Fibroblast of lung (primary cell): Measurements from ENCODE around the gene STIMATE. TPM values are rescaled to one million over a fixed set of nuclear protein-coding genes. Genes with fewer than 3 reads are reported as not detected.

Experiments used
- DNase-seq, 2 donors: peaks; one replicate each; pipeline versions ENCODE4 v3.0.0 to v3.0.0-alpha.2; 2010; ENCODE audit warnings: low read depth in 2 of 2
- H2AFZ ChIP-seq: 2 replicates; pipeline ENCODE4 v1.5.1; 2012; ENCODE audit warnings: low read length, control low read depth, inconsistent platforms
- H3K27ac ChIP-seq: 2 replicates; pipeline ENCODE4 v1.5.1; 2011; ENCODE audit warnings: low read length, control low read depth; ENCODE audit not compliant: insufficient read depth
- H3K27me3 ChIP-seq: 2 replicates; pipeline ENCODE4 v1.5.1; 2011; ENCODE audit warnings: mild to moderate bottlenecking, low read length; ENCODE audit not compliant: control insufficient read depth, insufficient read depth
- H3K36me3 ChIP-seq: 2 replicates; pipeline ENCODE4 v1.5.1; 2011; ENCODE audit warnings: low read length; ENCODE audit not compliant: control insufficient read depth, insufficient read depth
- H3K4me1 ChIP-seq: 2 replicates; pipeline ENCODE4 v1.5.1; 2011; ENCODE audit warnings: low read length; ENCODE audit not compliant: control insufficient read depth, insufficient read depth; ENCODE audit errors: extremely low read depth
- H3K4me2 ChIP-seq: 2 replicates; pipeline ENCODE4 v1.5.1; 2011; ENCODE audit warnings: low read length, control low read depth; ENCODE audit not compliant: insufficient read depth; ENCODE audit errors: extremely low read depth
- H3K4me3 ChIP-seq, 4 experiments: fragments of 200-600 bp in 1 of 4; sonication (generic) in 1 of 4; replicated peaks in 1 of 4; 2 replicates each; pipeline ENCODE4 v1.5.1; 2011 to 2016; ENCODE audit warnings: low read length in 4 of 4, low read depth in 3 of 4, mild to moderate bottlenecking in 3 of 4, control low read depth in 2 of 4, inconsistent platforms in 1 of 4, mixed read lengths in 1 of 4; ENCODE audit not compliant: insufficient read depth in 1 of 4; ENCODE audit errors: control extremely low read depth in 1 of 4
- H3K79me2 ChIP-seq: 2 replicates; pipeline ENCODE4 v1.5.1; 2012; ENCODE audit warnings: mild to moderate bottlenecking, low read length, inconsistent platforms; ENCODE audit not compliant: control insufficient read depth, insufficient read depth
- H3K9ac ChIP-seq: 2 replicates; pipeline ENCODE4 v1.5.1; 2011; ENCODE audit warnings: mild to moderate bottlenecking, low read length, control low read depth; ENCODE audit not compliant: insufficient read depth
- H3K9me3 ChIP-seq: 2 replicates; pipeline ENCODE4 v1.5.1; 2012; ENCODE audit warnings: low read depth, low read length; ENCODE audit not compliant: control insufficient read depth, insufficient read depth
- H4K20me1 ChIP-seq: 2 replicates; pipeline ENCODE4 v1.5.1; 2011; ENCODE audit warnings: low read length; ENCODE audit not compliant: control insufficient read depth, insufficient read depth; ENCODE audit errors: extremely low read depth
- CTCF ChIP-seq, 2 donors: IDR thresholded peaks in 1 of 2; conservative IDR thresholded peaks in 1 of 2; 1 replicate in 1 of 2; 2 replicates in 1 of 2; pipeline ENCODE4 v1.5.1; 2011 to 2012; ENCODE audit warnings: low read length in 2 of 2, control low read depth in 1 of 2, inconsistent platforms in 1 of 2, low read depth in 1 of 2, mild to moderate bottlenecking in 1 of 2
- EZH2 ChIP-seq: IDR thresholded peaks from 2 replicates; pipeline ENCODE4 v1.5.1; 2012; ENCODE audit warnings: low read length, control low read depth, mild to moderate bottlenecking; ENCODE audit errors: missing control alignments
- polyA plus RNA-seq, 2 donors: library from polyadenylated mRNA; depleted of rRNA in 1 of 2; stranded (reverse) in 1 of 2; unstranded in 1 of 2; fragments of >200 nt; gene quantifications; 2 replicates each; pipeline ENCODE4 v1.2.1, GENCODE V29; 2011 to 2012; ENCODE audit warnings: missing spikeins in 1 of 2
- total RNA-seq: library from RNA; depleted of rRNA; stranded (reverse); fragments of >200 nt; gene quantifications from 2 replicates; pipeline ENCODE4 v1.2.1, GENCODE V29; 2014

The STIMATE gene
- total and polyA plus RNA-seq, 2 donors (not counting 1 experiment from before 2014, with no cell fraction given) = 11.6 to 13.0 TPM

GRCh38 chr3:52788890-52789745 lies 108.2 kb downstream of the STIMATE start:
- Histone ChIP-seq H3K36me3 (no peaks in the 10 kb centered on the region), H3K4me1 (no peaks in the 10 kb centered on the region), H3K9ac (no peak overlapping the region), H3K4me2 (no peak overlapping the region), H3K27me3 (peaks cover 11% of the 10 kb centered on the region), H3K27ac (no peak overlapping the region), H2AFZ (no peak overlapping the region), H3K9me3 (no peaks in the 10 kb centered on the region), H4K20me1 (no peaks in the 10 kb centered on the region), H3K4me3 (no peak overlapping the region), H3K79me2 (no peaks in the 10 kb centered on the region)
- TF ChIP-seq EZH2 = no peak
- no peak for TF ChIP-seq CTCF (conservative IDR thresholded peaks at IDR 0.05 in 1 of 2, IDR thresholded peaks at IDR 0.05 in 1 of 2; ENCODE audit: low read depth in 1 of 2, low read length in 2 of 2)
- DNase-seq = no peak

- Histone ChIP-seq H4K20me1 (no peaks in the 10 kb centered on the region), H3K36me3 (no peaks in the 10 kb centered on the region), H3K4me1 (no peaks in the 10 kb centered on the region), H3K79me2 (no peaks in the 10 kb centered on the region), H3K27ac (no peak overlapping the region), H3K9me3 (no peaks in the 10 kb centered on the region), H3K9ac (no peak overlapping the region), H2AFZ (no peak overlapping the region), H3K4me2 (no peak overlapping the region), H3K4me3 (no peak overlapping the region), H3K27me3 (peaks cover 11% of the 10 kb centered on the region)
- no peak for DNase-seq
- TF ChIP-seq EZH2 (no peak), CTCF (conservative IDR thresholded peaks at IDR 0.05 in 1 of 2, IDR thresholded peaks at IDR 0.05 in 1 of 2; ENCODE audit: low read depth in 1 of 2, low read length in 2 of 2) (no peak)
These were observed 109.4 kb downstream of the STIMATE start for GRCh38 chr3:52787672-52788625.

GRCh38 chr3:52787246-52787645 lies 110.1 kb downstream of the STIMATE start:
- Histone ChIP-seq H3K79me2 (no peaks in the 10 kb centered on the region), H3K9me3 (no peaks in the 10 kb centered on the region), H3K4me2 (no peak overlapping the region), H3K27me3 (peaks cover 14% of the 10 kb centered on the region), H3K27ac (no peak overlapping the region), H4K20me1 (no peaks in the 10 kb centered on the region), H2AFZ (no peak overlapping the region), H3K4me3 (no peak overlapping the region), H3K36me3 (no peaks in the 10 kb centered on the region), H3K9ac (no peak overlapping the region), H3K4me1 (no peaks in the 10 kb centered on the region)
- TF ChIP-seq EZH2 = no peak
- no peak for TF ChIP-seq CTCF (conservative IDR thresholded peaks at IDR 0.05 in 1 of 2, IDR thresholded peaks at IDR 0.05 in 1 of 2; ENCODE audit: low read depth in 1 of 2, low read length in 2 of 2)
- DNase-seq = no peak
